IMR-90 (cell line): ENCODE data around the gene HTR2B.

Experiments
- BHLHE40 ChIP-seq: fragments of 150-350 bp; IDR thresholded peaks from 2 replicates; pipeline ENCODE4 v1.6.1; 2016; ENCODE audit warnings: mild to moderate bottlenecking, low read depth, low read length
- CEBPB ChIP-seq: IDR thresholded peaks from 2 replicates; pipeline ENCODE4 v1.6.1; 2012; ENCODE audit warnings: low read depth, low read length, improper control_type of control experiment
- CHD1 ChIP-seq: IDR thresholded peaks from 2 replicates; pipeline ENCODE4 v1.6.1; 2012; ENCODE audit warnings: low read depth, low read length, improper control_type of control experiment
- CTCF ChIP-seq: conservative IDR thresholded peaks from 2 replicates; pipeline ENCODE4 v1.5.1; 2012; ENCODE audit warnings: mild to moderate bottlenecking, low read depth, low read length, improper control_type of control experiment
- ELK1 ChIP-seq: fragments of 150-350 bp; IDR thresholded peaks from 2 replicates; pipeline ENCODE4 v1.6.1; 2016; ENCODE audit warnings: low read depth, mild to moderate bottlenecking, low read length, moderate library complexity, borderline replicate concordance
- FOS ChIP-seq: fragments of 150-350 bp; IDR thresholded peaks from 2 replicates; pipeline ENCODE4 v1.6.1; 2016; ENCODE audit warnings: low read depth, low read length
- MAFK ChIP-seq: IDR thresholded peaks from 2 replicates; pipeline ENCODE4 v1.6.1; 2012; ENCODE audit warnings: low read depth, low read length, improper control_type of control experiment
- MXI1 ChIP-seq: IDR thresholded peaks from 2 replicates; pipeline ENCODE4 v1.6.1; 2012; ENCODE audit warnings: low read depth, mild to moderate bottlenecking, low read length, moderate library complexity, borderline replicate concordance
- POLR2A ChIP-seq: IDR thresholded peaks from 2 replicates; pipeline ENCODE4 v1.6.1; 2012; ENCODE audit warnings: mild to moderate bottlenecking, low read depth, low read length
- RAD21 ChIP-seq: IDR thresholded peaks from 2 replicates; pipeline ENCODE4 v1.6.1; 2012; ENCODE audit warnings: low read length, improper control_type of control experiment
- RCOR1 ChIP-seq: IDR thresholded peaks from 2 replicates; pipeline ENCODE4 v1.6.1; 2012; ENCODE audit warnings: mild to moderate bottlenecking, low read length, improper control_type of control experiment; ENCODE audit not compliant: insufficient replicate concordance
- RFX5 ChIP-seq: IDR thresholded peaks from 2 replicates; pipeline ENCODE4 v1.8.0; 2012; ENCODE audit warnings: low read depth, mild to moderate bottlenecking, low read length, moderate library complexity
- SMC3 ChIP-seq: fragments of 150-350 bp; IDR thresholded peaks from 2 replicates; pipeline ENCODE4 v1.6.1; 2016; ENCODE audit warnings: low read depth, mild to moderate bottlenecking, antibody characterized with exemption, low read length, moderate library complexity
- USF2 ChIP-seq: fragments of 150-350 bp; IDR thresholded peaks from 2 replicates; pipeline ENCODE4 v1.6.1; 2017; ENCODE audit warnings: mild to moderate bottlenecking, antibody characterized with exemption, low read length, low read depth

GRCh38 chr2:231100990-231101389 lies 23.9 kb downstream of the HTR2B start:
- TF ChIP-seq MAFK (no peak), CTCF (no peak), MXI1 (no peak), FOS (no peak), POLR2A (no peak), CEBPB (no peak), RFX5 (no peak), SMC3 (no peak), RAD21 (no peak), BHLHE40 (no peak), ELK1 (no peak), USF2 (no peak), RCOR1 (no peak), CHD1 (no peak)
